Measurements from ENCODE around the gene ERBB4. TPM values are rescaled to one million over a fixed set of nuclear protein-coding genes. Genes with fewer than 3 reads are reported as not detected.

The ERBB4 gene
- total RNA-seq, 6 donors from 2014 or later = 3.3 to 24.2 (median 11.7) TPM

DNA sequence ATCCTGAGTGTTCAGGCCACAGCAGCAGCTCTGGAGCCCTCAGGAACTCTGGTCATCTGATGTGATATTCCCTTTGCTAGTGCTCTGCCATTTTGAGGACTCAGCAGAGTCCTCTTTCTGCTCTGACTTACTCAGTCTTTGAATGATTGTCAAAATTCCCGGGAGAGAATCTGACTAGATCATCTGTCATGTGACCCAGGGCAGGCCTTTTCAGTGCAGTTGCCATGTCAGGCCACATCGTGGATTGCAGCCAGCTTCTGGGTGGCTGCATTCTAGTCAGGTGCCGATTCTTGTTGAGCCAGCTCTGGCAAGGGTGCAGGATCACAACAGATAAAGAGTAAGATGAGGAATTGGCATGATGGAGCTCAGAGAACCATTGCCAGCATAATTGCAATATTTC lies 1186.6 kb downstream of the ERBB4 start:
- H3K4me1 ChIP-seq = no peaks in the 10 kb centered on the region
- H3K9me3 ChIP-seq = no peaks in the 10 kb centered on the region
- TF ChIP-seq POLR2A (IDR thresholded peaks at IDR 0.05) = no peak
- TF ChIP-seq, protein P1, sequence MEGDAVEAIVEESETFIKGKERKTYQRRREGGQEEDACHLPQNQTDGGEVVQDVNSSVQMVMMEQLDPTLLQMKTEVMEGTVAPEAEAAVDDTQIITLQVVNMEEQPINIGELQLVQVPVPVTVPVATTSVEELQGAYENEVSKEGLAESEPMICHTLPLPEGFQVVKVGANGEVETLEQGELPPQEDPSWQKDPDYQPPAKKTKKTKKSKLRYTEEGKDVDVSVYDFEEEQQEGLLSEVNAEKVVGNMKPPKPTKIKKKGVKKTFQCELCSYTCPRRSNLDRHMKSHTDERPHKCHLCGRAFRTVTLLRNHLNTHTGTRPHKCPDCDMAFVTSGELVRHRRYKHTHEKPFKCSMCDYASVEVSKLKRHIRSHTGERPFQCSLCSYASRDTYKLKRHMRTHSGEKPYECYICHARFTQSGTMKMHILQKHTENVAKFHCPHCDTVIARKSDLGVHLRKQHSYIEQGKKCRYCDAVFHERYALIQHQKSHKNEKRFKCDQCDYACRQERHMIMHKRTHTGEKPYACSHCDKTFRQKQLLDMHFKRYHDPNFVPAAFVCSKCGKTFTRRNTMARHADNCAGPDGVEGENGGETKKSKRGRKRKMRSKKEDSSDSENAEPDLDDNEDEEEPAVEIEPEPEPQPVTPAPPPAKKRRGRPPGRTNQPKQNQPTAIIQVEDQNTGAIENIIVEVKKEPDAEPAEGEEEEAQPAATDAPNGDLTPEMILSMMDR (IDR thresholded peaks at IDR 0.05) = no peak
- no peak for TF ChIP-seq POLR2AphosphoS5 (IDR thresholded peaks at IDR 0.05)
- no peak for TF ChIP-seq EP300 (IDR thresholded peaks at IDR 0.05)
- H3K27me3 ChIP-seq = no peaks in the 10 kb centered on the region
- H3K4me3 ChIP-seq = no peak overlapping the region
- no peak for DNase-seq
- WGBS, 2 donors = 52 to 63% methylated on average over 3 of the region's 3 CpGs
- no peak overlapping the region for H3K27ac ChIP-seq
- H3K36me3 ChIP-seq = no peaks in the 10 kb centered on the region
- ATAC-seq (ENCODE audit: low FRiP score in 2 of 2) = no peak

DNA sequence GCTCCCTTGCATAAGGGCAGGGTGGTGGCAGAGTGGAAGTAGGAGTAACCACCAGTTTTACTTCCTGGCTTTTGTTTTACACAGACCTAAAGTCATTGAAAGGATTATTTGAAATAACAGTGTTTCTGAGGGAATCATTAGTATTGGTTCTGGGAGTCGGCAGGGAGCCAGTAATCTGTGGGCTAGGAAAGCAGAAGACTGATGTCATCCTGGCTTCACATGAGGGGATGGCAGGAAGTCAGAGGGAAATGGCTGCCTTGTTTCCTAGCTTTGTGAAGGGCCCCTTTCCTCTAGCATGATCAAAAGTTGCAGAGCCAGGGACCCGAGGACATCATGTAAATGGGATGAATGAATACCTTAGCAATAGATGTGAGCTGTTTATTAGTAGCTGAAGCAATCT lies 1189.6 kb downstream of the ERBB4 start:
- Histone ChIP-seq H3K27ac (no peak overlapping the region), H3K36me3 (no peaks in the 10 kb centered on the region), H3K4me1 (no peaks in the 10 kb centered on the region), H3K9me3 (no peaks in the 10 kb centered on the region), H3K27me3 (no peaks in the 10 kb centered on the region), H3K4me3 (no peak overlapping the region)
- TF ChIP-seq, protein P1 (IDR thresholded peaks at IDR 0.05) = no peak
- TF ChIP-seq EP300 (IDR thresholded peaks at IDR 0.05) (no peak), POLR2AphosphoS5 (IDR thresholded peaks at IDR 0.05) (no peak), POLR2A (IDR thresholded peaks at IDR 0.05) (no peak)
- no peak for DNase-seq
- 46 to 58% methylated on average over 2 of the region's 2 CpGs for WGBS, 2 donors
- ATAC-seq (ENCODE audit: low FRiP score in 2 of 2) = no peak

DNA sequence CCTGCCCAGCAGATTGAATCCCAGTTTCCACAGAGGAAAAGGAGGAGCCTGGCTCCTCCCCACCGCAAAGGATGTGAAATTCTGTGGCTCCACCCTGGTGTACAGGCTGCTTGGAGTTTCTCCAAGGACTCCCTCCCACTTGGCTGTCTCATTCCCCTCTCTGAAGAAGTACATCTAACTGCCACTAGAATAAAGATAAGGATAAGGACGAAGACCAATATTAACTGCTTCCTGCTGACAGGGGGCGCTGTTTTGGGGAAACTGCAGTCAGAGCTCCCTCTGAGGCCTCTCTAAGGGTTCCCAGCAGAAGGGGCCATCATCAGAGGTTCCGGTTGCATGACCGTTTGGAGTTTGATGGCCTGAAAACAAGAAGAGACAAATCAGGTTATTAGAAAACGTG lies 1191.3 kb downstream of the ERBB4 start:
- WGBS, 2 donors = 80 to 81% methylated on average over 6 of the region's 6 CpGs
- Histone ChIP-seq H3K27me3 (no peaks in the 10 kb centered on the region), H3K36me3 (no peaks in the 10 kb centered on the region), H3K27ac (no peak overlapping the region), H3K4me1 (no peaks in the 10 kb centered on the region), H3K9me3 (no peaks in the 10 kb centered on the region), H3K4me3 (no peak overlapping the region)
- TF ChIP-seq, protein P1 (IDR thresholded peaks at IDR 0.05) = no peak
- TF ChIP-seq POLR2A (IDR thresholded peaks at IDR 0.05) = no peak
- DNase-seq = no peak
- no peak for ATAC-seq (ENCODE audit: low FRiP score in 2 of 2)

DNA sequence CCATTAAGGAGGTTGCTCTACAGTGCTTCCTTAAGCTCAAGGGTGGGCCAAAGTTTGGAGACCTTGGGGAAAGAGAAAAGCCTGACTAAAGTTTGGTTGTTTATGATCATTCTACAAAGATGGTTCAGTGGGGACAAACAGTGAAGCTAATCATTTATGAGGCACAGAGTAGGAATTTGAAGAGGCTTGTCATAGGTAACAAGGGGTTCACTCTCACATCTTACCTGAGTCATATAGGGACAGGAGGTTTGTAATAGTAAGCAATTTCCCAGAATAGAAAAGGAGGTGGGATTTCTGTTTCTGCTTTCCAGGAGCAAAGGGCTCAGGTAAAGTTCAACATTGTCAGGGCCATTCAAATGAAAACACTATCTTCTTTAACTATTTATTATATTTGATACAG lies 1194.3 kb downstream of the ERBB4 start:
- ATAC-seq (ENCODE audit: low FRiP score in 2 of 2) (no peak), DNase-seq (no peak)
- Histone ChIP-seq H3K27ac (no peak overlapping the region), H3K27me3 (no peaks in the 10 kb centered on the region), H3K36me3 (no peaks in the 10 kb centered on the region), H3K9me3 (no peaks in the 10 kb centered on the region), H3K4me1 (no peaks in the 10 kb centered on the region), H3K4me3 (no peak overlapping the region)
- TF ChIP-seq, protein P1 (IDR thresholded peaks at IDR 0.05) = no peak
- TF ChIP-seq EP300 (IDR thresholded peaks at IDR 0.05) = no peak
- no peak for TF ChIP-seq POLR2AphosphoS5 (IDR thresholded peaks at IDR 0.05)
- TF ChIP-seq POLR2A (IDR thresholded peaks at IDR 0.05) = no peak

DNA sequence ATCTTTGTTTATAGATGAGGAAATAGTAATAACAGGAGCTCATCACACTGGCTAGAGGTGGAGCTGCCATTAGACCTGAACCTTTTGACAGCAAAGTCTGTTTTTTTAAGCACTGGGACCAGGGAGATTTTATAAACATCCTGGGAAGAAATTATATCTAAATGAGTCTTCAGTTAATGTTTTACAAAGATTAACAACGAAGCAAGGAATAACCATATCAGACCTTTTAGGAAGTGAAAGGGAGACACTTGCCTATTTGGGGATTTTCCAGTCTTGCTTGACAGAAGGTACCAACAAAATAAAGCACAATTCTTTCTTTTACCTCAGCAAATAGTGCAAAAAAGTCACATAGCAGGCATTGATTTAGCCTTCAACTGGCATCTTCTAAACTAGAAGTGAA lies 1205.2 kb downstream of the ERBB4 start:
- H3K9me3 ChIP-seq = no peaks in the 10 kb centered on the region
- H3K27ac ChIP-seq = no peak overlapping the region
- WGBS, 2 donors = 15 to 22% methylated on average over 1 of the region's 1 CpG
- H3K4me3 ChIP-seq = no peak overlapping the region
- ATAC-seq (ENCODE audit: low FRiP score in 2 of 2) = no peak
- H3K27me3 ChIP-seq = no peaks in the 10 kb centered on the region
- TF ChIP-seq POLR2A (IDR thresholded peaks at IDR 0.05) (no peak), POLR2AphosphoS5 (IDR thresholded peaks at IDR 0.05) (no peak), EP300 (IDR thresholded peaks at IDR 0.05) (no peak)
- TF ChIP-seq, protein P1 (IDR thresholded peaks at IDR 0.05) = no peak
- no peaks in the 10 kb centered on the region for H3K36me3 ChIP-seq
- no peaks in the 10 kb centered on the region for H3K4me1 ChIP-seq
- no peak for DNase-seq
